Measurements from ENCODE around the gene DHRSX.
A peak's percentile ranks its signal among the peaks of the same experiment; 100 is the strongest.
"Not testable (repeated sequence)": the region's sequence is repeated elsewhere in the genome, so short reads cannot be mapped to it uniquely, and the experiment has no call there.

Gene DHRSX

DNA sequence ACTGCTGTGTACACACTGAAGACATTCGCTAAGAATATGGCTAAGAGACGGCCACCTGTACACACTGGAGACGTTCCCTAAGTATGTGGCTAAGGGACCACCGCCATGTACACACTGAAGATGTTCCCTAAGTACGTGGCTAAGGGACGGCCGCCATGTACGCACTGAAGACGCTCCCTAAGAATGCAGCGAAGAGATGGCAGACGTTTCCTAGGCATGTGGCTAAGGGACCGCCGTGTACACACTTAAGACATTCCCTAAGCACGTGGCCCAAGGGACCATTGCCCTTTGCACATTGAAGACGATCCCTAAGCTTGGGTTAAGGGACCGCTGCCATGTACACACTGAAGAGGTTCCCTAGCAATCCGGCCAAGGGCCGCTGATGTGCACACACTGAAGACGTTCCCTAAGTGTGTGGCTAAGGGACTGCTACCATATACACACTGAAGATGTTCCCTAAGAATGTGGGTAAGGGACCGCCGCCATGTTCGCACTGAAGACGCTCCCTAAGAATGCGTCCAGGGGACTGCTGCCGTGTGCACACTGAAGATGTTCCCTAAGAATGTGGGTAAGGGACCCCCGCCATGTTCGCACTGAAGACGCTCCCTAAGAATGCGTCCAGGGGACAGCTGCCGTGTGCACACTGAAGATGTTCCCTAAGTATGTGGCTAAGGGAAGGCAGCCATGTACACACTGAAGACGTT is 36.7 kb downstream of the DHRSX start (continued):
- TF ChIP-seq, protein P1, sequence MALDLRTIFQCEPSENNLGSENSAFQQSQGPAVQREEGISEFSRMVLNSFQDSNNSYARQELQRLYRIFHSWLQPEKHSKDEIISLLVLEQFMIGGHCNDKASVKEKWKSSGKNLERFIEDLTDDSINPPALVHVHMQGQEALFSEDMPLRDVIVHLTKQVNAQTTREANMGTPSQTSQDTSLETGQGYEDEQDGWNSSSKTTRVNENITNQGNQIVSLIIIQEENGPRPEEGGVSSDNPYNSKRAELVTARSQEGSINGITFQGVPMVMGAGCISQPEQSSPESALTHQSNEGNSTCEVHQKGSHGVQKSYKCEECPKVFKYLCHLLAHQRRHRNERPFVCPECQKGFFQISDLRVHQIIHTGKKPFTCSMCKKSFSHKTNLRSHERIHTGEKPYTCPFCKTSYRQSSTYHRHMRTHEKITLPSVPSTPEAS (tag by site-specific recombination; IDR thresholded peaks at IDR 0.05): 0 out of 2 replicates have a peak, but pooled peaks have one; percentile 16

DNA sequence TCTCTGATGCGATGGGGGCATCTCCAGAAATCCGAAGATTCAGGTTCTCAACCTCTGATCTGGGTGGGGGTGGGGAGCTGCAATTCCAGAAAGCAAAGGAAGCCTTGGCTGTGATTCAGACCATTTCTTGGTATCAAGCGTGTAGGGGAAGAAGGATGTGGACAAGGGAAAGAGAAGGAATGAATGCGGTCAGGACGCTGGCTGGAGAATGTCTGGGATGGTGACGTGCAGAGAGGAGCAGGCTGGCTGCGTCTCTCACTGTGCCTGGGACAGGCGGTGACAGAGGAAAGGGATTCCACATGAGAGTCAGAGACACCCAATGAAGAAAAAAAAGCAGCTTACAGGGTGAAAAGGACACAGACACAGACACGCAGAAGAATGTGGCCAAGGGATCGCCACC is 37.3 kb downstream of the DHRSX start:
- H3K4me1 ChIP-seq (ENCODE audit: control insufficient read depth, insufficient read depth, low read length); CTCF ChIA-PET; H3K9me3 ChIP-seq (ENCODE audit: control insufficient read depth, insufficient read depth, low read depth, low read length); H3K4me3 ChIP-seq (ENCODE audit: low read depth, low read length); H3K36me3 ChIP-seq (ENCODE audit: control insufficient read depth in 2 of 2, insufficient read depth in 1 of 2, low read length in 2 of 2); POLR2A ChIA-PET; H3K27ac ChIP-seq (ENCODE audit: extremely low read depth, low read depth, low read length): not testable (repeated sequence)

DNA sequence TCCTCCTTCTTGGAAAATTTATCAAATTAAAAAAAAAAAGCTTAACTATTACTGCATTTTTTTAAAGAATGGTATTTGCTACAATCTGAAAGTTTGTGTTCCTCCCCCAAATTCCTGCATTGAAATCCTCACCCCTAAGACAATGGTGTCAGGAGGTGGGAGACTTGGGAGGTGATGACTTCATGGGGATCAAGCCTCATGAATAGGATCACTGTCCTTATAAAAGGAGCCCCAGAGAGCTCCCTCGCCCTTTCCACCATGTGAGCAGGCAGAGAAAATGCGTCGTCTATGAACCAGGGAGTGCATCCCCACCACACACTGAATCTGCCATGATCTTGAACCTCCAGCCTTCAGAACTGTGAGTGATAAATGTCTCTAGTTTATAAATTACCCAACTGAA is 38.0 kb downstream of the DHRSX start:
- TF ChIP-seq ZSCAN16 (tag by site-specific recombination; IDR thresholded peaks at IDR 0.05) (no peak), ZBTB48 (tag by site-specific recombination; IDR thresholded peaks at IDR 0.05) (no peak), ZNF510 (tag by site-specific recombination; IDR thresholded peaks at IDR 0.05; ENCODE audit: insufficient replicate concordance) (no peak), YY1 (tag by site-specific recombination; IDR thresholded peaks at IDR 0.05) (no peak), IKZF3 (tag by site-specific recombination; IDR thresholded peaks at IDR 0.05) (no peak), KLF1 (tag by site-specific recombination; IDR thresholded peaks at IDR 0.05) (no peak), SETDB1 (IDR thresholded peaks at IDR 0.05; ENCODE audit: insufficient read length, low read length) (no peak), SALL2 (tag by site-specific recombination; IDR thresholded peaks at IDR 0.05; ENCODE audit: borderline replicate concordance) (no peak)
- TF ChIP-seq, protein P2, sequence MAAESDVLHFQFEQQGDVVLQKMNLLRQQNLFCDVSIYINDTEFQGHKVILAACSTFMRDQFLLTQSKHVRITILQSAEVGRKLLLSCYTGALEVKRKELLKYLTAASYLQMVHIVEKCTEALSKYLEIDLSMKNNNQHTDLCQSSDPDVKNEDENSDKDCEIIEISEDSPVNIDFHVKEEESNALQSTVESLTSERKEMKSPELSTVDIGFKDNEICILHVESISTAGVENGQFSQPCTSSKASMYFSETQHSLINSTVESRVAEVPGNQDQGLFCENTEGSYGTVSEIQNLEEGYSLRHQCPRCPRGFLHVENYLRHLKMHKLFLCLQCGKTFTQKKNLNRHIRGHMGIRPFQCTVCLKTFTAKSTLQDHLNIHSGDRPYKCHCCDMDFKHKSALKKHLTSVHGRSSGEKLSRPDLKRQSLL (tag by site-specific recombination; IDR thresholded peaks at IDR 0.05): no peak
- TF ChIP-seq, protein P3, sequence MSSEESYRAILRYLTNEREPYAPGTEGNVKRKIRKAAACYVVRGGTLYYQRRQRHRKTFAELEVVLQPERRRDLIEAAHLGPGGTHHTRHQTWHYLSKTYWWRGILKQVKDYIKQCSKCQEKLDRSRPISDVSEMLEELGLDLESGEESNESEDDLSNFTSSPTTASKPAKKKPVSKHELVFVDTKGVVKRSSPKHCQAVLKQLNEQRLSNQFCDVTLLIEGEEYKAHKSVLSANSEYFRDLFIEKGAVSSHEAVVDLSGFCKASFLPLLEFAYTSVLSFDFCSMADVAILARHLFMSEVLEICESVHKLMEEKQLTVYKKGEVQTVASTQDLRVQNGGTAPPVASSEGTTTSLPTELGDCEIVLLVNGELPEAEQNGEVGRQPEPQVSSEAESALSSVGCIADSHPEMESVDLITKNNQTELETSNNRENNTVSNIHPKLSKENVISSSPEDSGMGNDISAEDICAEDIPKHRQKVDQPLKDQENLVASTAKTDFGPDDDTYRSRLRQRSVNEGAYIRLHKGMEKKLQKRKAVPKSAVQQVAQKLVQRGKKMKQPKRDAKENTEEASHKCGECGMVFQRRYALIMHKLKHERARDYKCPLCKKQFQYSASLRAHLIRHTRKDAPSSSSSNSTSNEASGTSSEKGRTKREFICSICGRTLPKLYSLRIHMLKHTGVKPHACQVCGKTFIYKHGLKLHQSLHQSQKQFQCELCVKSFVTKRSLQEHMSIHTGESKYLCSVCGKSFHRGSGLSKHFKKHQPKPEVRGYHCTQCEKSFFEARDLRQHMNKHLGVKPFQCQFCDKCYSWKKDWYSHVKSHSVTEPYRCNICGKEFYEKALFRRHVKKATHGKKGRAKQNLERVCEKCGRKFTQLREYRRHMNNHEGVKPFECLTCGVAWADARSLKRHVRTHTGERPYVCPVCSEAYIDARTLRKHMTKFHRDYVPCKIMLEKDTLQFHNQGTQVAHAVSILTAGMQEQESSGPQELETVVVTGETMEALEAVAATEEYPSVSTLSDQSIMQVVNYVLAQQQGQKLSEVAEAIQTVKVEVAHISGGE (tag by site-specific recombination; conservative IDR thresholded peaks at IDR 0.05; ENCODE audit: low read depth): no peak
- TF ChIP-seq, protein P4, sequence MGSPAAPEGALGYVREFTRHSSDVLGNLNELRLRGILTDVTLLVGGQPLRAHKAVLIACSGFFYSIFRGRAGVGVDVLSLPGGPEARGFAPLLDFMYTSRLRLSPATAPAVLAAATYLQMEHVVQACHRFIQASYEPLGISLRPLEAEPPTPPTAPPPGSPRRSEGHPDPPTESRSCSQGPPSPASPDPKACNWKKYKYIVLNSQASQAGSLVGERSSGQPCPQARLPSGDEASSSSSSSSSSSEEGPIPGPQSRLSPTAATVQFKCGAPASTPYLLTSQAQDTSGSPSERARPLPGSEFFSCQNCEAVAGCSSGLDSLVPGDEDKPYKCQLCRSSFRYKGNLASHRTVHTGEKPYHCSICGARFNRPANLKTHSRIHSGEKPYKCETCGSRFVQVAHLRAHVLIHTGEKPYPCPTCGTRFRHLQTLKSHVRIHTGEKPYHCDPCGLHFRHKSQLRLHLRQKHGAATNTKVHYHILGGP (tag by site-specific recombination; IDR thresholded peaks at IDR 0.05): no peak

More for the DNA sequence above, 38.0 kb downstream of the DHRSX start:
- Histone ChIP-seq H3K9me3 (ENCODE audit: control insufficient read depth, insufficient read depth, low read depth, low read length) (no peaks in the 10 kb centered on the region), H3K4me3 (ENCODE audit: low read depth, low read length) (no peak overlapping the region), H3K36me3 (ENCODE audit: control insufficient read depth in 2 of 2, insufficient read depth in 1 of 2, low read length in 2 of 2) (no peaks in the 10 kb centered on the region; a peak in 1 of 3 replicates), H3K4me1 (ENCODE audit: control insufficient read depth, insufficient read depth, low read length) (no peaks in the 10 kb centered on the region), H3K27ac (ENCODE audit: extremely low read depth, low read depth, low read length) (no peak overlapping the region)
- ChIA-PET POLR2A (no interaction called here), CTCF (no interaction called here)

Data from HEK293 (cell line).